Right lobe of liver (tissue), 6 donors: ENCODE data around the gene LTB. TPM values are rescaled to one million over a fixed set of nuclear protein-coding genes. Genes with fewer than 3 reads are reported as not detected.

ENCODE experiments used
- ATAC-seq, 4 donors: fragments of 200-7000 bp; cut with Tn5 transposase; one replicate each; pipeline ENCODE4 v1.9.1; 2020; ENCODE audit warnings: mild to moderate bottlenecking in 4 of 4, moderate library complexity in 4 of 4
- DNase-seq, 3 donors: peaks; one replicate each; pipeline ENCODE4 v3.0.0-alpha.2; 2020
- H3K27ac ChIP-seq, 3 donors: fragments of 200-600 bp; one replicate each; pipeline ENCODE4 v1.8.0; 2022
- H3K27me3 ChIP-seq, 2 donors: fragments of 200-600 bp; one replicate each; pipeline ENCODE4 v1.8.0; 2022
- H3K36me3 ChIP-seq, 4 donors: fragments of 200-600 bp; sonication (generic) in 1 of 4; one replicate each; pipeline versions ENCODE4 v1.5.1 to v1.8.0; 2017 to 2022; ENCODE audit warnings: control low read depth in 1 of 4
- H3K4me1 ChIP-seq, 4 donors: fragments of 200-600 bp; sonication (generic) in 1 of 4; one replicate each; pipeline versions ENCODE4 v1.5.1 to v1.8.0; 2017 to 2022; ENCODE audit warnings: control low read depth in 1 of 4
- H3K4me3 ChIP-seq, 3 donors: fragments of 200-600 bp; one replicate each; pipeline ENCODE4 v1.8.0; 2022
- H3K9me3 ChIP-seq, 4 donors: fragments of 200-600 bp; sonication (generic) in 1 of 4; one replicate each; pipeline versions ENCODE4 v1.5.1 to v1.8.0; 2017 to 2022; ENCODE audit warnings: control low read depth in 1 of 4
- POLR2A ChIP-seq: fragments of 450-650 bp; IDR thresholded peaks from one replicate; pipeline ENCODE4 v1.6.1; 2017; ENCODE audit warnings: antibody characterized with exemption, mild to moderate bottlenecking
- WGBS: methylation state at CpG from one replicate; pipeline ENCODE4 v1.1.6; 2018; ENCODE audit warnings: low coverage, low lambda C conversion rate; ENCODE audit not compliant: insufficient coverage; ENCODE audit errors: missing lambda C conversion rate; 5-methylcytosine and 5-hydroxymethylcytosine counted together
- intact Hi-C, 2 donors: fragments of 100-400 bp; cut with DNase I; formaldehyde crosslinking; loops; one replicate each; pipeline versions ENCODE4 v1.11.2 to v1.14.1; 2022
- total RNA-seq, 6 experiments: library from RNA; depleted of rRNA in 2 of 6; stranded (reverse); fragments of >200 nt in 2 of 6; fragmentation: NEBNext Ultra II Directional in 3 of 6; extraction: Animal tissue kit (Norgen Biotek cat#: 25700) in 3 of 6; gene quantifications; one replicate each; pipeline versions ENCODE4 v1.1.0 to v1.2.4, GENCODE V29; 2016 to 2023
- TF ChIP-seq, protein P1 (sequence below), 4 donors: fragments of 200-600 bp in 3 of 4; fragments of 450-650 bp in 1 of 4; IDR thresholded peaks; one replicate each; pipeline versions ENCODE4 v1.5.1 to v1.8.0; 2016 to 2022; ENCODE audit warnings: antibody characterized with exemption in 4 of 4, mild to moderate bottlenecking in 2 of 4
- donor health status: DM: no; HTN: yes; CAD: no.
- donor health status: DM: no; HTN: no; CAD: no.
- donor health status: DM: no; HTN: no; CAD: no.
- donor health status: DM: no; HTN: yes; CAD: no.
- donor health status: DM: no; HTN: yes; CAD: no.

LTB gene
- total RNA-seq, 6 experiments from 2014 or later: 0.28 to 2.2 (median 0.62) TPM

DNA sequence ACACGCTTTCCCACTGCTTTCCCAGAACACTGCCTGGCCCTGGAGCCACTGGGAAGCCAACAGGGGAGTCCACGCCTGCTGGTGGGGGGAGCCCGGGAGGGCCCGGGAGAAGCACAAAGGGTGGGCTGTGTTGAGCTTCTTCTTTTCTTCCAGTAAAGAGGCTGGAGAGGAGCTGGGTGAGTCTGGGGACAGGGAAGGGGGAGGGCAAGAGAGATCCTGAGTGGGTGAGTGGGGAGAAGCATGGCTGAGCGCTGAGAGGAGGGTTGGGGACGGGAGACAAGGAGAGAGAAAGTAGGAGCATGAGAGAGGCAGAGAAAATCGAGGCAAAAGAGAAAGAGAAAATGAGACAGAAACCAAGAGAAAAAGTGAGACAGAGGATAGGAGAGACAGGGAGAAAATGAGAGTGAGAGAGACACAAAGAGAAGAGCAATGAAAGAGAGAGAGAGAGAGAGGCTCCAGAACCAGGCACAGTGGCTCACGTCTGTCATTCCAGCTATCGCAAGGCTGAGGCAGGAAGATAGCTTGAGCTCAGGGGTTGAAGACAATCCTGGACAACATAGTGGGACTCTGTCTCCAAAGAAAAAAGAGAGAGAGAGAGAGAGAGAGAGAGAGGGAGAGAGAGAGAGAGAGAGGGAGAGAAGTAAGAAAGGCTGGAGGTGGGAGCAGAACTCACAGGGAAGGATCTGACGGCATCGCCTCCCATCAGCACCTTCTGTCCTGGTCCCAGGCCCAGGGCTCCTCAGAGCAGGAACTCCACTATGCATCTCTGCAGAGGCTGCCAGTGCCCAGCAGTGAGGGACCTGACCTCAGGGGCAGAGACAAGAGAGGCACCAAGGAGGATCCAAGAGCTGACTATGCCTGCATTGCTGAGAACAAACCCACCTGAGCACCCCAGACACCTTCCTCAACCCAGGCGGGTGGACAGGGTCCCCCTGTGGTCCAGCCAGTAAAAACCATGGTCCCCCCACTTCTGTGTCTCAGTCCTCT lies 5.9 kb upstream of the LTB start:
- Histone ChIP-seq H3K36me3 (no peaks in the 10 kb centered on the region), H3K27ac (peak overlapping the region in 1 of 3 donors; percentile 26), H3K27me3 (no peaks in the 10 kb centered on the region), H3K4me3 (peak overlapping the region in 1 of 3 donors; percentile 9), H3K9me3 (no peaks in the 10 kb centered on the region), H3K4me1 (no peaks in the 10 kb centered on the region)
- no peak for DNase-seq
- WGBS: 60% methylated on average over 10 of the region's 12 CpGs
- no peak for ATAC-seq
- intact Hi-C loops: no loop called here
- TF ChIP-seq POLR2A: no peak
- TF ChIP-seq, protein P1, sequence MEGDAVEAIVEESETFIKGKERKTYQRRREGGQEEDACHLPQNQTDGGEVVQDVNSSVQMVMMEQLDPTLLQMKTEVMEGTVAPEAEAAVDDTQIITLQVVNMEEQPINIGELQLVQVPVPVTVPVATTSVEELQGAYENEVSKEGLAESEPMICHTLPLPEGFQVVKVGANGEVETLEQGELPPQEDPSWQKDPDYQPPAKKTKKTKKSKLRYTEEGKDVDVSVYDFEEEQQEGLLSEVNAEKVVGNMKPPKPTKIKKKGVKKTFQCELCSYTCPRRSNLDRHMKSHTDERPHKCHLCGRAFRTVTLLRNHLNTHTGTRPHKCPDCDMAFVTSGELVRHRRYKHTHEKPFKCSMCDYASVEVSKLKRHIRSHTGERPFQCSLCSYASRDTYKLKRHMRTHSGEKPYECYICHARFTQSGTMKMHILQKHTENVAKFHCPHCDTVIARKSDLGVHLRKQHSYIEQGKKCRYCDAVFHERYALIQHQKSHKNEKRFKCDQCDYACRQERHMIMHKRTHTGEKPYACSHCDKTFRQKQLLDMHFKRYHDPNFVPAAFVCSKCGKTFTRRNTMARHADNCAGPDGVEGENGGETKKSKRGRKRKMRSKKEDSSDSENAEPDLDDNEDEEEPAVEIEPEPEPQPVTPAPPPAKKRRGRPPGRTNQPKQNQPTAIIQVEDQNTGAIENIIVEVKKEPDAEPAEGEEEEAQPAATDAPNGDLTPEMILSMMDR (IDR thresholded peaks at IDR 0.05): no peak

DNA sequence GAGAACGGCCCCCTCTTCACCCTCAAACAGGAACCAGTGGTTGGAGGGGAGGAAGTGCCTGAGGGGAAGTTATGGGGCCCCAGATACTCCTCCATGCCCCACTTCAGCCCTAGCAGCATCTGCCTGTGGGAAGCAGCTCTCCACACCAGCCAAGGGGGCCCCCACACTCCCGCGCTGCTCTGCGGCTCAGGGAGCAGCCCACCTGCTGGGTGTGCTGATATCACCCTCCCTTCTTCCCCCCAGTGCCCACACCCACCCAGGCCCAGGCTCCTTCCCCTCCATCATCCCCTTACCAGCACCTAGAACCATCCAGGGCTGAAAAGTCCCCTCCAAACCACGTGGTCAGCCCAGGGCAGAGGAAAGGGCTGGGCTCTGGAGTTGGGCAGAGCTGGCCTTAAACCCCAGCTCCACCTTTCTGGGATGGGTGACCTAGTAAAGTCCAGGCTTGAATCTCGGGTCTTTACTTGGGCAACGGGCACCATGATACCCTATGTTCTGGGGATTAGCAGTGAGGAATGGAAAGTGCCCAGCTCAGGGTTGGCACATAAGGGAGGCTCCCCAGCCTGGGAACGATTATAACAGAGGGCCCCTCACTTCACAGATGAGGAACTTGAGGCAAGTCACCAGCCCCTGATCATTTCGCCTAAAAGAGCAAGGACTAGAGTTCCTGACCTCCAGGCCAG lies 4.5 kb upstream of the LTB start:
- intact Hi-C loops: no loop called here
- ATAC-seq: peak; percentile 49 to 70 (median 57)
- WGBS: 33% methylated on average over 2 of the region's 9 CpGs

GRCh38 chr6:31586008-31586407 lies 3.8 kb upstream of the LTB start, which contains the start of gene LST1:
Gene LST1 (plus strand): TSS chr6:31586277. CDS start chr6:31587300, 1,023 bp downstream.
- Histone ChIP-seq H3K36me3 (no peaks in the 10 kb centered on the region), H3K4me3 (peak within 1 kb of the TSS in 2 of 3 donors; percentile 9 to 12), H3K27me3 (no peaks in the 10 kb centered on the region), H3K9me3 (no peaks in the 10 kb centered on the region), H3K27ac (peak within 1 kb of the TSS in 2 of 3 donors; percentile 22 to 26), H3K4me1 (no peaks in the 10 kb centered on the region)
- ATAC-seq (peak; percentile 35 to 45 (median 38)), DNase-seq (peak in 1 of 3 donors; percentile 60)
- intact Hi-C loops: no loop called here
- WGBS: 33% methylated on average over 1 of the region's 1 CpG
- TF ChIP-seq POLR2A: no peak
- TF ChIP-seq, protein P1 (IDR thresholded peaks at IDR 0.05): no peak

More for the DNA sequence above, 4.5 kb upstream of the LTB start:
- Histone ChIP-seq H3K4me1 (no peaks in the 10 kb centered on the region), H3K36me3 (no peaks in the 10 kb centered on the region), H3K4me3 (peak overlapping the region in 2 of 3 donors; percentile 9 to 12), H3K27me3 (no peaks in the 10 kb centered on the region), H3K9me3 (no peaks in the 10 kb centered on the region), H3K27ac (peak overlapping the region in 2 of 3 donors; percentile 22 to 26)
- TF ChIP-seq POLR2A: no peak
- TF ChIP-seq, protein P1 (IDR thresholded peaks at IDR 0.05): no peak
- peak in 2 of 3 donors; percentile 37 to 63 for DNase-seq

- Histone ChIP-seq H3K4me3 (no peak overlapping the region), H3K27me3 (no peaks in the 10 kb centered on the region), H3K9me3 (no peaks in the 10 kb centered on the region), H3K36me3 (no peaks in the 10 kb centered on the region), H3K4me1 (no peaks in the 10 kb centered on the region), H3K27ac (no peak overlapping the region)
- intact Hi-C loops: no loop called here
- DNase-seq (no peak), ATAC-seq (no peak)
- TF ChIP-seq, protein P1 (IDR thresholded peaks at IDR 0.05): peak; percentile 13 to 27 (median 22)
- no peak for TF ChIP-seq POLR2A
- 38% methylated on average over 2 of the region's 2 CpGs for WGBS
Observed at GRCh38 chr6:31585491-31585890, 3.3 kb upstream of the LTB start.
